ENCODE results near the gene SCOC. TPM values are rescaled to one million over a fixed set of nuclear protein-coding genes. Genes with fewer than 3 reads are reported as not detected.

SCOC gene
- total RNA-seq, 1 donor from 2014 or later, result 84.5 TPM

GRCh38 chr4:140332734-140333133 lies 40.7 kb upstream of the SCOC start:
- TF ChIP-seq CTCF (IDR thresholded peaks at IDR 0.05; ENCODE audit: borderline replicate concordance), result no peak
- intact Hi-C loops (cut with micrococcal nuclease), result no loop called here
- no peaks in the 10 kb centered on the region for H3K4me1 ChIP-seq
- H3K36me3 ChIP-seq, result no peaks in the 10 kb centered on the region
- H3K4me3 ChIP-seq, result no peak overlapping the region
- no peaks in the 10 kb centered on the region for H3K9me3 ChIP-seq (replicated peaks)
- no peaks in the 10 kb centered on the region for H3K27me3 ChIP-seq (ENCODE audit: low read depth)
- no peak overlapping the region for H3K27ac ChIP-seq (replicated peaks)
- no peak for DNase-seq

GRCh38 chr4:140333523-140333922 lies 39.9 kb upstream of the SCOC start:
- TF ChIP-seq CTCF (IDR thresholded peaks at IDR 0.05; ENCODE audit: borderline replicate concordance), result no peak
- Histone ChIP-seq H3K27me3 (ENCODE audit: low read depth) (no peaks in the 10 kb centered on the region), H3K4me3 (no peak overlapping the region), H3K36me3 (no peaks in the 10 kb centered on the region), H3K4me1 (no peaks in the 10 kb centered on the region), H3K9me3 (replicated peaks) (no peaks in the 10 kb centered on the region), H3K27ac (replicated peaks) (no peak overlapping the region)
- DNase-seq, result no peak
- intact Hi-C loops (cut with micrococcal nuclease), result no loop called here

GRCh38 chr4:140335076-140335475 lies 38.4 kb upstream of the SCOC start:
- no peaks in the 10 kb centered on the region for H3K27me3 ChIP-seq (ENCODE audit: low read depth)
- H3K4me1 ChIP-seq, result no peaks in the 10 kb centered on the region
- no peaks in the 10 kb centered on the region for H3K36me3 ChIP-seq
- no peaks in the 10 kb centered on the region for H3K9me3 ChIP-seq (replicated peaks)
- DNase-seq, result no peak
- intact Hi-C loops (cut with micrococcal nuclease), result no loop called here
- H3K4me3 ChIP-seq, result no peak overlapping the region
- no peak overlapping the region for H3K27ac ChIP-seq (replicated peaks)
- TF ChIP-seq CTCF (IDR thresholded peaks at IDR 0.05; ENCODE audit: borderline replicate concordance), result no peak

- Histone ChIP-seq H3K4me1 (no peaks in the 10 kb centered on the region), H3K36me3 (no peaks in the 10 kb centered on the region), H3K4me3 (no peak overlapping the region), H3K9me3 (replicated peaks) (no peaks in the 10 kb centered on the region), H3K27ac (replicated peaks) (no peak overlapping the region), H3K27me3 (ENCODE audit: low read depth) (no peaks in the 10 kb centered on the region)
- no peak for TF ChIP-seq CTCF (IDR thresholded peaks at IDR 0.05; ENCODE audit: borderline replicate concordance)
- no peak for DNase-seq
- intact Hi-C loops (cut with micrococcal nuclease), result no loop called here
Observed at GRCh38 chr4:140336730-140337129, 36.7 kb upstream of the SCOC start.

GRCh38 chr4:140342620-140343019 lies 30.8 kb upstream of the SCOC start:
- DNase-seq, result no peak
- Histone ChIP-seq H3K4me1 (no peaks in the 10 kb centered on the region), H3K36me3 (no peaks in the 10 kb centered on the region), H3K27ac (replicated peaks) (no peak overlapping the region), H3K4me3 (no peak overlapping the region), H3K9me3 (replicated peaks) (no peaks in the 10 kb centered on the region), H3K27me3 (ENCODE audit: low read depth) (no peaks in the 10 kb centered on the region)
- intact Hi-C loops (cut with micrococcal nuclease), result no loop called here
- TF ChIP-seq CTCF (IDR thresholded peaks at IDR 0.05; ENCODE audit: borderline replicate concordance), result no peak

GRCh38 chr4:140343303-140343702 lies 30.1 kb upstream of the SCOC start:
- Histone ChIP-seq H3K4me1 (no peaks in the 10 kb centered on the region), H3K27me3 (ENCODE audit: low read depth) (no peaks in the 10 kb centered on the region), H3K27ac (replicated peaks) (no peak overlapping the region), H3K36me3 (no peaks in the 10 kb centered on the region), H3K4me3 (no peak overlapping the region), H3K9me3 (replicated peaks) (no peaks in the 10 kb centered on the region)
- intact Hi-C loops (cut with micrococcal nuclease), result no loop called here
- no peak for DNase-seq
- no peak for TF ChIP-seq CTCF (IDR thresholded peaks at IDR 0.05; ENCODE audit: borderline replicate concordance)

Data from left ventricle myocardium inferior (tissue), 1 donor.